ENCODE results near the gene GPR37. TPM values are rescaled to one million over a fixed set of nuclear protein-coding genes. Genes with fewer than 3 reads are reported as not detected.

GPR37 gene
- total and polyA plus RNA-seq, 8 donors = 2.0 to 6.9 (median 5.3) TPM

GRCh38 chr7:124728610-124729009 is 37.0 kb downstream of the GPR37 start:
- ATAC-seq (no peak), DNase-seq (no peak)
- Histone ChIP-seq H3K4me1 (no peaks in the 10 kb centered on the region), H3K27ac (no peak overlapping the region), H3K27me3 (no peaks in the 10 kb centered on the region), H3K36me3 (no peaks in the 10 kb centered on the region), H3K4me3 (no peak overlapping the region), H3K9me3 (no peaks in the 10 kb centered on the region)
- TF ChIP-seq CTCF (IDR thresholded peaks at IDR 0.05) = no peak
- intact Hi-C loops (cut with DNase I) = no loop called here

- no peaks in the 10 kb centered on the region for H3K9me3 ChIP-seq
- H3K4me1 ChIP-seq = no peaks in the 10 kb centered on the region
- no peak overlapping the region for H3K4me3 ChIP-seq
- H3K36me3 ChIP-seq = no peaks in the 10 kb centered on the region
- no peak for ATAC-seq
- no peak for DNase-seq
- no peak for TF ChIP-seq CTCF (IDR thresholded peaks at IDR 0.05)
- intact Hi-C loops (cut with DNase I) = no loop called here
- no peaks in the 10 kb centered on the region for H3K27me3 ChIP-seq
- no peak overlapping the region for H3K27ac ChIP-seq
These were observed 40.9 kb downstream of the GPR37 start for GRCh38 chr7:124724507-124725192.

GRCh38 chr7:124724079-124724478 is 41.5 kb downstream of the GPR37 start:
- Histone ChIP-seq H3K27me3 (no peaks in the 10 kb centered on the region), H3K4me3 (no peak overlapping the region), H3K36me3 (no peaks in the 10 kb centered on the region), H3K9me3 (no peaks in the 10 kb centered on the region), H3K4me1 (no peaks in the 10 kb centered on the region), H3K27ac (no peak overlapping the region)
- DNase-seq = no peak
- no peak for TF ChIP-seq CTCF (IDR thresholded peaks at IDR 0.05)
- intact Hi-C loops (cut with DNase I) = no loop called here
- ATAC-seq = no peak

GRCh38 chr7:124723012-124723411 is 42.6 kb downstream of the GPR37 start:
- Histone ChIP-seq H3K27me3 (no peaks in the 10 kb centered on the region), H3K36me3 (no peaks in the 10 kb centered on the region), H3K27ac (no peak overlapping the region), H3K9me3 (no peaks in the 10 kb centered on the region), H3K4me3 (no peak overlapping the region), H3K4me1 (no peaks in the 10 kb centered on the region)
- ATAC-seq = peak; percentile 76
- TF ChIP-seq CTCF (IDR thresholded peaks at IDR 0.05) = no peak
- no peak for DNase-seq
- intact Hi-C loops (cut with DNase I) = no loop called here

GRCh38 chr7:124722292-124722691 is 43.3 kb downstream of the GPR37 start:
- no peaks in the 10 kb centered on the region for H3K36me3 ChIP-seq
- no peak overlapping the region for H3K4me3 ChIP-seq
- no peaks in the 10 kb centered on the region for H3K9me3 ChIP-seq
- no peak overlapping the region for H3K27ac ChIP-seq
- intact Hi-C loops (cut with DNase I) = no loop called here
- no peaks in the 10 kb centered on the region for H3K4me1 ChIP-seq
- TF ChIP-seq CTCF (IDR thresholded peaks at IDR 0.05) = no peak
- ATAC-seq (no peak), DNase-seq (no peak)
- H3K27me3 ChIP-seq = no peaks in the 10 kb centered on the region

All from left lung (tissue), 10 donors.